NCI-H1930 (cell line): ENCODE results near the gene ZNF112.

Source experiments
- DNase-seq, 2 experiments: peaks; one replicate each; lab custom pipeline; 2025; lab: John Stamatoyannopoulos, UW

ZNF112 gene

DNA sequence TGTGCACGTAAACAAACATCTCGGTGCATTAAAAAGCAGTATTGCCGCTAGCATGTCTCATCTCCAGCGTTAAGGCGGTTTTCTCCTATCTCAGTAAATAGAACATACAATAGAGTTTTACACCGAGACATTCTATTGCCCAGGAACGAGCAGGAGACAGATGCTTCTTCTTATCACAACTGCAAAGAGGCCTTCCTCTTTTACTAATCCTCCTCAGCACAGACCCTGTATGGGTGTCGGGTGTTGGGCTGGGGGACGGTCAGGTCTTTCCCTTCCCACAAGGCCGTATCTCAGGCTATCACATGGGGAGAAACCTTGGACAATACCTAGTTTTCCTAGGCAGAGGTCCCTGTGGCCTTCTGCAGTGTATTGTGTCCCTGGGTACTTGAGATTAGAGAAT, 75.6 kb downstream of the ZNF112 start:
- no peak for DNase-seq

DNA sequence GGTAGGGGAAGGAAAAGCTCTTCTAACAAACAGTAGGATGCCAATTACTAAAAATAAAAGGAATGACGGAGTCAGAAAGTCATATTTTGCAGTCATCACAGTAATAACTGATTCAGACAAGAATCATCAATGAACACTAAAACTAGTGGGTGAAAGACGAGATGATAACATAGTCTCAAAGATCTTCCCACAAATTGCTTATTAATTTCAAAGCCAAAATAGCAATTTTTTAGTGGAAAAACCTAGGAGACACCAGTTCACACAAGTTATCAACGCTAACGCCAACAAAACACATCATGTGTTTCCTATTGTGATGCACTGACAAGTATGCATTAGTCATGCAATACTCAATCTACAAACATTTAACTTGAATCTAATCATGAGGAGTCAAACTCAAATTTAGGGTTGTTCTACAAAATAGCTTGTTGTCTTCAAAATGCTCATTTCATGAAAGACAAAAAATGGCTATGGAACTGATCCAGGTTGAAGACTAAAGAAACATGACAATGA, 78.2 kb downstream of the ZNF112 start:
- no peak for DNase-seq

DNA sequence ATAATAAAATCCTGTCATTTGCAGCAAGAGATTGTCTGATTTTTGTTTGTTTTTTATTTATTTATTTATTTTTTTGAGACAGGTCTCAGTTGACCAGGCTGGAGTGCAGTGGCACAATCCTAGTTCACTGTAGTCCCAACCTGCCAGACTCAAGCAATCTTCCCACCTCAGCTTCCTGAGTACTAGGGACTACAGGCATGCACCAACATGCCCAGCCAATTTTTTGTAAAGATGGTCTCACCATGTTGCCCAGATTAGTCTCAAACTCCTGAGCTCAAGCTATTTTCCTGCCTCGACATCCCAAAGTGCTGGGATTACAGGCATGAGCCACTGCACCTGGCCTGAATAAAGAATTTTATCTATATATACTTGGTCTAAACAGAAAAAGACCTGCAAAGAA, 79.1 kb downstream of the ZNF112 start:
- DNase-seq, result no peak
